ENCODE results near the gene AKR1B15. TPM values are rescaled to one million over a fixed set of nuclear protein-coding genes. Genes with fewer than 3 reads are reported as not detected.

Gene AKR1B15
- total RNA-seq, 6 experiments from 2014 or later: not detected

DNA sequence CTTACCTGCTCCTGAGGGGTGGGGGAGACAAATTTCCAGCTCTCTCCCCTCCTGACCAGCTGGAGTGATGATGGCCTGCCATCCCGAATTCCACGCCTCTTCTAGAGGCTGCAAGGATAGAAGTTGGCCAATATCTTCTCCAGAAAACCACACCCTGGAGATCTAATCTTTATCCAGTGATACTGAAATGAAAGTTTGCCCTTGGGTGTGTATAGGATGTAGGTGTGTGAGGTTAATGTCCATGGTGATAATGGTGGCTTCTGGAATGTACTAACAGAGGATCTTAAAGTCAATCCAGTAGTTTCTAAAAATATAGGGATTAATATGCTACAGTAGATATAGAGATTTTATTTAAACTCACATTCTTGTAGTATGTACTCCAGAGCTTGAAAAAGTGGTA is 22.2 kb downstream of the AKR1B15 start:
- no peak for TF ChIP-seq CTCF (IDR thresholded peaks at IDR 0.05)

DNA sequence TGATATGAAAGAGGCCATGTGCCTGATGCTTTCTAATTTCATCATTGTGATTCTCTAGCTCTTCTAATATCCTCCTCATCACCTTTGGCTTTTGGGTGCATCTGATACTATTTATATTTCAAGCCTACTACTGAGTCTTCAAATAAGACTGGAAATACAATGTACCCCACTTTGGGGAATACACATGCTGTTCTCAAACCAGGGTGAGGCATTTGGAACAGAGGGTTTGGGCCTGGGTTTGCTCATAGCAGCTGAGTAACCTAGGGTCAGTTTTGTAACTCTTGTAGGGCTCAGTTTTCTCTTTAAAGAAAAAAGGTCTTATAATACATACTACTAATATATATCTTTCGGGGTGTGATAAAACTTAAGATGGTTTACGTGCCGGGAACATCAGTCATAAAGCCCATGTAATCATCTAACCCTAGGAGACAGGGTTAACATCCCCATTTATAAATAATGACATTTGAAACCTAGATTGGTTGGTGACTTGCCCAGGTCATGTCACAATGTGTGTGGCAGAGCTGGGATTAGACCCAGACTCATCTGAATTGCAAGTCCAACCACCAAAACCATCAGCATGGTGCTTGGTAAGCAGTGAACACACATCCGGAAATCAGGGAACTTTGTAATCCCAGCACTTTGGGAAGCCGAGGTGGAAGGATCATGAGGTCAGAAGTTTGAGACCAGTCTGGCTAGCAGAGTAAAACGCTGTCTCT is 23.0 kb downstream of the AKR1B15 start:
- Mint-ChIP-seq H3K27me3 (ENCODE audit: insufficient read depth) (peaks cover 18% of the 10 kb centered on the region), H3K9me3 (peaks cover 21% of the 10 kb centered on the region), H3K4me3 (no peak overlapping the region), H3K36me3 (ENCODE audit: low read depth) (peaks cover 33% of the 10 kb centered on the region), H3K4me1 (ENCODE audit: low read depth) (no peaks in the 10 kb centered on the region), H3K27ac (no peak overlapping the region)
- TF ChIP-seq CTCF (IDR thresholded peaks at IDR 0.05): no peak
- DNase-seq: no peak

More for the DNA sequence above, 22.2 kb downstream of the AKR1B15 start:
- Mint-ChIP-seq H3K27ac (no peak overlapping the region), H3K4me3 (no peak overlapping the region), H3K36me3 (ENCODE audit: low read depth) (peaks cover 38% of the 10 kb centered on the region), H3K9me3 (peaks cover 29% of the 10 kb centered on the region), H3K27me3 (ENCODE audit: insufficient read depth) (peaks cover 23% of the 10 kb centered on the region), H3K4me1 (ENCODE audit: low read depth) (no peaks in the 10 kb centered on the region)
- DNase-seq: no peak

- H3K36me3 Mint-ChIP-seq (ENCODE audit: low read depth): peaks cover 22% of the 10 kb centered on the region
- no peak for DNase-seq
- peaks cover 31% of the 10 kb centered on the region for H3K27me3 Mint-ChIP-seq (ENCODE audit: insufficient read depth)
- H3K27ac Mint-ChIP-seq: no peak overlapping the region
- H3K9me3 Mint-ChIP-seq: peaks cover 17% of the 10 kb centered on the region
- no peaks in the 10 kb centered on the region for H3K4me1 Mint-ChIP-seq (ENCODE audit: low read depth)
- H3K4me3 Mint-ChIP-seq: no peak overlapping the region
- no peak for TF ChIP-seq CTCF (IDR thresholded peaks at IDR 0.05)
Measured at GRCh38 chr7:134574322-134574721, 25.4 kb downstream of the AKR1B15 start.

DNA sequence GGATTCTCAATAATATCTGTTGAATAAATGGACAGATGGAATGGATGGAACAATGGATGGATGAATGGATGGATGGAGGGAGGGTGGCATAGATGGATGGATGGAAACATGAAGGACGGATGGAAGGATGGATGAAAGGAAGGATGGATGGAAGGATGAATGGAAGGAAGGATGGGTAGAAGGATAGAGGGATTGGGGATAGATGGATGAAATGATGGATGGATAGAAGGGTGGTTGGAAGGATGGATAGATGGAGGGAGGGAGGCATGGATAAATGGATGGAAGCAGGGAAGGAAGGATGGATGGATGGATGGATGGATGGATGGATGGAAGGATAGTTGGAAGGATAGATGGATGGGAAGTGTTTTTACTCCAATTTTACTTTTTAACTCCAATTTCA is 35.4 kb downstream of the AKR1B15 start:
- H3K9me3 Mint-ChIP-seq: no peaks in the 10 kb centered on the region
- no peak overlapping the region for H3K4me3 Mint-ChIP-seq
- DNase-seq: no peak
- H3K36me3 Mint-ChIP-seq (ENCODE audit: low read depth): no peaks in the 10 kb centered on the region
- no peak for TF ChIP-seq CTCF (IDR thresholded peaks at IDR 0.05)
- H3K4me1 Mint-ChIP-seq (ENCODE audit: low read depth): peaks cover 7% of the 10 kb centered on the region
- H3K27ac Mint-ChIP-seq: no peak overlapping the region
- peaks cover 25% of the 10 kb centered on the region for H3K27me3 Mint-ChIP-seq (ENCODE audit: insufficient read depth)

DNA sequence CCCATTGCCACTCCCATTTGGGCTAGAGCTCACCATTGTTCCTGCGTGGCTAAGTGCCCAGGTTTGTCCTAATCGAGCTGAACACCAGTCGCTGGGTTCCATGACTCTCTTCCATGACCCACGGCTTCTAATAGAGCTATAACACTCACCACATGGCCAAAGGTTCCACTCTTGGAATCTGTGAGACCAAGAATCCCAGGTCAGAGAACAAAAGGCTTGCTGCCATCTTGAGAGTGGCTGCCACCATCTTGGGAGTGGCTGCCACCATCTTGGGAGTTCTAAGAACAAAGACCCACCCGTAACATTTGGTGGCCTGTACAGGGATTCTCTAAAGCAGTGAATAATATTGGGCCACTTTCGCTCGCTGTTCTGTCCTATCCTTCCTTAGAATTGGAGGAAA is 37.0 kb downstream of the AKR1B15 start:
- H3K27ac Mint-ChIP-seq: no peak overlapping the region
- peaks cover 18% of the 10 kb centered on the region for H3K4me1 Mint-ChIP-seq (ENCODE audit: low read depth)
- H3K36me3 Mint-ChIP-seq (ENCODE audit: low read depth): no peaks in the 10 kb centered on the region
- H3K27me3 Mint-ChIP-seq (ENCODE audit: insufficient read depth): peaks cover 14% of the 10 kb centered on the region
- no peak for TF ChIP-seq CTCF (IDR thresholded peaks at IDR 0.05)
- no peak for DNase-seq
- H3K4me3 Mint-ChIP-seq: no peak overlapping the region
- no peaks in the 10 kb centered on the region for H3K9me3 Mint-ChIP-seq

Data from HFFc6 (cell line).